HT-29 (cell line): ENCODE measurements around the gene SCAPER. TPM values are rescaled to one million over a fixed set of nuclear protein-coding genes. Genes with fewer than 3 reads are reported as not detected.

Experiments
- DNase-seq: peaks from one replicate; pipeline ENCODE4 v3.0.0-alpha.2; 2015; ENCODE audit warnings: low spot score
- total RNA-seq: library from RNA; depleted of rRNA; stranded (reverse); fragments of >200 nt; shearing (Covaris generic); gene quantifications from 2 replicates; pipeline ENCODE4 v1.2.3, GENCODE V29; 2014

SCAPER gene
- total RNA-seq, 1 experiment from 2014 or later = 6.0 TPM

- DNase-seq = no peak
These were observed 486.6 kb downstream of the SCAPER start for GRCh38 chr15:76418352-76419140.

GRCh38 chr15:76401285-76401684, 503.9 kb downstream of the SCAPER start:
- no peak for DNase-seq

- no peak for DNase-seq
These were observed 506.6 kb downstream of the SCAPER start for GRCh38 chr15:76398317-76399104.

GRCh38 chr15:76393614-76394013, 511.5 kb downstream of the SCAPER start:
- DNase-seq = no peak

- no peak for DNase-seq
These were observed 513.3 kb downstream of the SCAPER start for GRCh38 chr15:76391847-76392246.

DNA sequence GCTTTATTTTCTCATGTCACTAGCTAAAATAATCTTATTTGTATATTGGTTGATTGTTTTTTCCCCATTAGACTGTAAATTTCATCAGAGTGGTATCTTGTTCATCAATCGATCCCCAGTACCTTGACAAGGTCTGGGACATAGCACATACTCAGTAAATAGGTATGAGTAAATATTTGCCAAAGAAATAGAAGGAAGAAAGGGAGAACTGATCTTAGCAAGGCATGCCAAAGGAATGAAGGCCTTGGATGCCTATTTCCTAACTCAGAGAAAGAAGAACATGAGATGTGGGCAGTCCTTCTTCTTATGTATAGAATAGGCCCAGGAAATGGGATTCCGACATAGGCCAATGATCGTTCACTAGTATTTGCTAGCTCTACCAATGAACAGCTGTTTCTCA, 513.8 kb downstream of the SCAPER start:
- DNase-seq = no peak

DNA sequence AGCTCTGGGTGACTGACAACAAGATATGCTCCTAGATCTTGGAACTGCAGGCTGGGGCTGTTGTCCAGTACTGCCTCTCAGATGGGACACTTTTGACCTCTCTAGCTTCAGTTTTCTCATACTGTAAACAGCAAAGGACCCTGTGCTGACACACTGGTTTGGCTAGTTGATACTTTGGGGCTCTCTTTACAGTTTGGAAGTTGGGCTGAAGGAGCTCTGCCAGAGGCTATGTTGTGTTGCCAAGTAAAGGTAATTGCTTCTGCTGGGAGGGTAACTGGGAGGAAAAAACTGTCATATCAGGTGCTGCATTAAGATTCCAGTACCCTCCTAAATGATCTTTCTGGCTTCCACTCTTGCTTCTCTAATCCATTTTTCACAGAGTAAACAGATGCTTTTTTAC, 514.6 kb downstream of the SCAPER start:
- no peak for DNase-seq

DNA sequence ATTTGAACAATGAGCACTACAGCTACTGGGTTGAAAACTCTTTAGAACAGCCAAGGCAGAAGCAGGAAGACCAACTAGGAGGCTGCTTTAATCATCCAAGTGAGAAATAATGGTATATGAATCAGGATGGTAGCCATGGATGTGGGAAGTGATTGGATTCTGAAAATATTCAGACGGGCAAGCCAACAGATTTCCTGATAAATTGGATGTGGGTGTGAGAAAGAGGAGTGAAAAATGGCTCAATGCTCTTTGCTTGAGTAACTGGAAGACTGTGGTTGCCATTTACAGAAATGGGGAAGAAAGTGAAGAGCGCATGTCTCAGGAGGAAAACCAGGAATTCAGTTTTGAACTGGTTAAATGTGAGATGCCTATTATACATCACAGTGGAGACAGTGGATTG, 518.2 kb downstream of the SCAPER start:
- no peak for DNase-seq

DNA sequence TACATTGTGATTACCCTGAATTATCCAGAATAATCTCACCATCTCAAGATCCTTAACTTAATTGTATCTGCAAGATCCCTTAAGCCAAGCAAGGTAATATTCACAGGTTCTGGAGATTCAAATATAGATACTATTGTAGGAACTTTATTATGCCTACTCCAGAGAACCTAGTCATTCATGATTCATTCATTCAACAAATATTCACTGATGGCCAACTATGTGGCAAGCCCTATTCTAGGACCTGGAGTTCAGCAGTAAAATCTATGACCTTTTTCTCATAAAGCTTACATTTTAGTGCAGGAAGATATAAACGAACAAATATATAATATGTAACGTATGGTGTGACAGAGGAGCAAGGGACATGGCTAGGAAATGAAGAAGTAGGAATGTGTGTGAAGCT, 519.0 kb downstream of the SCAPER start:
- no peak for DNase-seq

DNA sequence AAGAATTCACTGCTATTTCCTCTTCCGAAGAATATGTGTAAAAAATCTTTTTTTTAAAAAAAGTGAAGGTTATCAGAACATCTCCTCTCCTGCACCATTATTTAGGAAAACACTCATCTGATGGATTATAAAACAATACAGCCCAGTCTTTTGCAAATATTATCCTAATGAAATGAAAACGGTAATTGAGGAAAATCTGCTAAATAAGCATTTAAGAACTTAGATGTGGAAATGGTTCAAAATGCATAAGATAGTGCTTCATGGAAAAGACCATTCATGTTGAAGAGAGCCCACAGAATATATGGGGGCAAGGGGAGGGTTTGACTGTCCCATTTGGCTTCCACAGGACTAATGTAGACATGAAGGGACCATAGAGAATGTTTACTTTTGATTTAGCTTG, 520.7 kb downstream of the SCAPER start:
- no peak for DNase-seq

GRCh38 chr15:76382987-76383728, 522.0 kb downstream of the SCAPER start:
- no peak for DNase-seq

- DNase-seq = no peak
These were observed 523.8 kb downstream of the SCAPER start for GRCh38 chr15:76381366-76381765.

DNA sequence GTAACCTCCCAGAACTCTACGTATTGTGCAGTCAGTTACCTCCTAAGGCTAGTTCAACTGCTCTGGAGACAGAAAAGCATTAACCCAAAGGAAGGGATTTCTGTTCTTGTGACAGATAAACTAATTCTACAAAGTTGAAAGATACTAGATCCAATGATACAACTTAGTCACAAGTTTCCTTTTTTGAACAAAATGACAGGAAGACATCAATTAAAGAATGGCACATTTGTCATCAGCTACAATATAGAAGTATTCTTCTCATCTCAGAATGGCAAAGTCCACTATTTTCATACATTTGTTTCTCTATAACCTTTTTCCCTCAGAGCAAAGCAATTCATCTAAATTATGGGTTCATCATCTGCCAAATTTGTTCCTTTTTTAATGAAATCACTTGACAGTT, 524.9 kb downstream of the SCAPER start:
- DNase-seq = no peak

DNA sequence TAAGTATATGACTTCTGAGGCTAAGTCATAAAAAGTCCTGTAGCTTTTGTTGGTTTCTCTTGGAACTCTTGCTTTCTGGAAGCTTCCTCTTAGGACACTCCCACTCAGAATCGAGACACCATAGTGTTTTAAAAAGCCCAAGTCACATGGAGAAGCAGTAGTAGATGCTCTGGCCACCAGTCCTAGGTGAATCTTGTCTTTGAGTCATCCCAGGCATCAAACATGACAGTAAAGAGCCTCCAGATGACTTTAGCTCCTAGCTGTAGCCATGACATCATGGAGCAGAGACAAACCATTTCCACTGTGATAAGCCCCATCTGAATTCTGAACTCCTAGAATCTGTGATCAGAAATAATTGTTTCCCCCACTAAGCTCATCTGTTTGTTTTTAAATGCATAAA, 526.4 kb downstream of the SCAPER start:
- DNase-seq = no peak

GRCh38 chr15:76377751-76378150, 527.4 kb downstream of the SCAPER start:
- DNase-seq = no peak

DNA sequence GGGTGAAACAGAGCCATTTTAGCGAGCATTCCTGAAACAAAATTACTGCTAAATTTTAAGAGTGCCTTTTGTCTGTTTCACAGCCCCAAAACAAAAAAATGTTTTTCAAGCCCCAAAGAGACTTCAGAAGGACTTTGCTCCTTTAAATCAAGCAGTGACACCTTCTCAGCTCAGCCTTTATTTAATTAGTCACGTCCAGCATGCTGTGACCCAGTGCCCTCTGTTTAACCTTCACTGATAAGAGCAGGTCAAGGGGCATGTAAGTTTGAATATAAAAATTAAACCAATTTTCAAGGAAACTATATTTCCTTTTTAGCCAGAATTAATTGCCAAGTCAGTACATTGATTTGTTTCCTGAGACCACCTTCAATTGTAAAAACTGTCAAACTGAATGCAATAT, 527.9 kb downstream of the SCAPER start:
- no peak for DNase-seq

GRCh38 chr15:76376816-76377215, 528.3 kb downstream of the SCAPER start:
- no peak for DNase-seq

GRCh38 chr15:76376029-76376428, 529.1 kb downstream of the SCAPER start:
- no peak for DNase-seq

DNA sequence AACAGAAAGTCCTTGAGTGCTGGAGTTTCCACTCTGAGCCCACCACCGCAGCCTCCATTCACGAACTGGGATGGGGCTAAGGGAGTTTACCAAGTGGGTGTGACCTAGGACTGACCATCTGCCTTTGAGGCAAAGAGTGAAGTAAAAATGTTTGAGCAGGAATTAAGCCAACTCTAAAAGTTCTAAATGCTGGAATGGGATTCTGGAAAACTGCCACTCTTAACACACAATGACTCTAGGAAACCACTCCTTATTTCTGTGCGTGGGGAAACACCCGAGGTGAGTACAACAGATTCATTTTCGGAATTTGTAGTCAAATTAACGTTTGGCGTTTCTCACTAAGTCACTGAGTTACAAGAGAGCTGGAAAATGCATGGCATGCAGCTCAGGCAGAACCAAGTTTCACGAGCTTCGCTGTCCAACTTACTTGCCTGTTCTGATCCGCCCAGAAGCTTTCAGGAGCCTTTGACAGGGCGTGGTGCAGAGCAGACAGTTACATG, 537.0 kb downstream of the SCAPER start:
- no peak for DNase-seq

DNA sequence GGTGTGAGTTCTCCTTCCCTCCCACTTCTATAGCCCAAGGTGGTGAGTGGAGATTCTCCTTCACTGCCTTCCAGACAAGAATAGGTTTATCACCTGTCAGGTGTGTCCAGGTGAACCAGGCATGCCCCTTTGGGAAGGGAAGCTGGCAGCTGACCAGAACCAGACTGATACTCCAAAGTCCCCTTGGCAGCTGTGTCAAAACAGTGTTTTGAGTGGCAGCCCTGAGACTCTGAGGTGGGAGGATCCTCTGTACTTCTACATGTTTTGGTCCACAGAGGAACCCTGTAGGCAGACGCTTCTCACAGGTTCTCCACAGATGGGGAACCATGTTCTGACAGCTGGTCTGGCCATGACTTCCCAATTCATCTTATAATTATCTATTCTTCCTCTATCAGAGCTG, 538.4 kb downstream of the SCAPER start:
- peak; percentile 36 for DNase-seq

DNA sequence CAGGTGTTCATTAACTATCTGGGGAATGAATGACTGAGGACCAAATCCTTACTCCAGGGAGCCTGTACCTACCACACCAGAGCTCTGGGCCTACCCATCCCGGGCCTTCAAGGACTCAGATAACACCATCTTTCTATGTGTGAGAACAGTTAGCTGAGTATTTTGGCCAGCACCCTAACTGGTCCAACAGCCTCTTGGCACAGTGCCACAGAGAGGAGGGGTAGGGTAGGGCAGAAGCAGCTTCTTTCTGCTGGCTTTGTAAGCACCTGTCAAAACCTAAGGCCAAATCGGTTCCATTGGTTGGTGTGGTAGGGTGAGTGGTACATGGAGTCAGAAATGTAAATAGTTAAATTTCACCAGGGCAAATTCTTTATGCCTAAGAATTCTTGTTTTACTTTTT, 541.9 kb downstream of the SCAPER start:
- DNase-seq = no peak

GRCh38 chr15:76360416-76360815, 544.7 kb downstream of the SCAPER start:
- no peak for DNase-seq
